HG03565 (cell line): ENCODE results near the gene ABCG4.
A peak's percentile ranks its signal among the peaks of the same experiment; 100 is the strongest.
"Not testable (repeated sequence)": the region's sequence is repeated elsewhere in the genome, so short reads cannot be mapped to it uniquely, and the experiment has no call there.

Source experiments
- ATAC-seq: cut with Tn5 transposase; IDR thresholded peaks from one replicate; pipeline ENCODE4 v1.9.1; 2021; ENCODE audit warnings: mild to moderate bottlenecking, moderate library complexity; ENCODE audit not compliant: unreplicated experiment

The ABCG4 gene

GRCh38 chr11:119180729-119181676 lies 32.2 kb downstream of the ABCG4 start:
- ATAC-seq, result no peak

GRCh38 chr11:119181677-119182412 lies 33.0 kb downstream of the ABCG4 start:
- no peak for ATAC-seq

- ATAC-seq, result not testable (repeated sequence)
Measured at GRCh38 chr11:119184399-119184798, 35.5 kb downstream of the ABCG4 start.

- ATAC-seq, result no peak
Measured at GRCh38 chr11:119185981-119186634, 37.3 kb downstream of the ABCG4 start.

GRCh38 chr11:119187123-119187892 lies 38.5 kb downstream of the ABCG4 start:
- no peak for ATAC-seq

GRCh38 chr11:119188067-119188466 lies 39.2 kb downstream of the ABCG4 start:
- no peak for ATAC-seq

- ATAC-seq, result no peak
Measured at GRCh38 chr11:119188887-119189286, 40.0 kb downstream of the ABCG4 start.

- no peak for ATAC-seq
Measured at GRCh38 chr11:119189393-119189792, 40.5 kb downstream of the ABCG4 start.

- no peak for ATAC-seq
Measured at GRCh38 chr11:119190531-119190930, 41.7 kb downstream of the ABCG4 start.

- ATAC-seq, result not testable (repeated sequence)
Measured at GRCh38 chr11:119191265-119191664, 42.4 kb downstream of the ABCG4 start.

- ATAC-seq, result no peak
Measured at GRCh38 chr11:119192111-119192510, 43.3 kb downstream of the ABCG4 start.

- ATAC-seq, result no peak
Measured at GRCh38 chr11:119193001-119193400, 44.1 kb downstream of the ABCG4 start.

- ATAC-seq, result no peak
Measured at GRCh38 chr11:119193626-119194025, 44.8 kb downstream of the ABCG4 start.

GRCh38 chr11:119194811-119195440 lies 46.1 kb downstream of the ABCG4 start:
- ATAC-seq, result no peak

GRCh38 chr11:119195680-119196079 lies 46.8 kb downstream of the ABCG4 start:
- no peak for ATAC-seq

- ATAC-seq, result peak; percentile 45
Measured at GRCh38 chr11:119196833-119197483, 48.1 kb downstream of the ABCG4 start.

- no peak for ATAC-seq
Measured at GRCh38 chr11:119198925-119199324, 50.1 kb downstream of the ABCG4 start.

- not testable (repeated sequence) for ATAC-seq
Measured at GRCh38 chr11:119201236-119201635, 52.4 kb downstream of the ABCG4 start.

- ATAC-seq, result no peak
Measured at GRCh38 chr11:119202554-119202953, 53.7 kb downstream of the ABCG4 start.

- ATAC-seq, result no peak
Measured at GRCh38 chr11:119204066-119204465, 55.2 kb downstream of the ABCG4 start.
